T-helper 17 cell (primary cell): Measurements from ENCODE around the gene EXOSC7. TPM values are rescaled to one million over a fixed set of nuclear protein-coding genes. Genes with fewer than 3 reads are reported as not detected.
A peak's percentile ranks its signal among the peaks of the same experiment; 100 is the strongest.
"Not testable (repeated sequence)": the region's sequence is repeated elsewhere in the genome, so short reads cannot be mapped to it uniquely, and the experiment has no call there.

Experiments
- ATAC-seq: fragments of 150-1000 bp; cut with Tn5 transposase; 2 replicates; pipeline ENCODE4 v1.10.0; 2021; ENCODE audit warnings: mild to moderate bottlenecking, moderate library complexity
- DNase-seq, 3 donors: peaks; one replicate each; pipeline versions ENCODE4 v3.0.0 to v3.0.0-alpha.2; 2020 to 2021
- H3K9me3 ChIP-seq: one replicate; pipeline ENCODE4 v1.7.0; 2013; ENCODE audit warnings: low read length, mild to moderate bottlenecking; ENCODE audit not compliant: control insufficient read depth, poor library complexity, severe bottlenecking
- H3K27ac Mint-ChIP-seq: one replicate; pipeline ENCODE4 v1.8.0; 2022; ENCODE audit warnings: mild to moderate bottlenecking, moderate library complexity, mixed read lengths
- H3K27me3 Mint-ChIP-seq: one replicate; pipeline ENCODE4 v1.8.0; 2022; ENCODE audit warnings: mixed read lengths
- H3K36me3 Mint-ChIP-seq: one replicate; pipeline ENCODE4 v1.8.0; 2022; ENCODE audit warnings: low read depth, mixed read lengths
- H3K4me1 Mint-ChIP-seq: one replicate; pipeline ENCODE4 v1.8.0; 2022; ENCODE audit warnings: mild to moderate bottlenecking, mixed read lengths
- H3K4me3 Mint-ChIP-seq: one replicate; pipeline ENCODE4 v1.8.0; 2022; ENCODE audit warnings: mild to moderate bottlenecking, moderate library complexity, mixed read lengths
- total RNA-seq, 4 donors: library from RNA in 2 of 4; stranded (reverse) in 2 of 4; gene quantifications; one replicate each; pipeline ENCODE4 v1.2.3 and lab custom pipeline; 2022 to 2026

The EXOSC7 gene
- total RNA-seq (10 to 100 TPM; 36.5 to 36.9 TPM), total RNA-seq (lab: John Stamatoyannopoulos, UW) (19.5 to 36.6 reads per million in 2 donors)

GRCh38 chr3:44976002-44976815, at the start of gene EXOSC7, which contains the start of gene ZDHHC3:
Gene EXOSC7, plus strand, starts transcription at chr3:44976244. Its CDS starts 34 bp downstream, at chr3:44976278.
Gene ZDHHC3, minus strand, starts transcription at chr3:44976174. Its CDS starts 16,738 bp downstream, at chr3:44959436.
- ATAC-seq (peak; percentile 97), DNase-seq (peak; percentile 76 to 84 (median 81))
- Mint-ChIP-seq H3K27me3 (no peaks in the 10 kb centered on the region), H3K4me1 (peaks cover 52% of the 10 kb centered on the region), H3K36me3 (peaks cover 2% of the 10 kb centered on the region), H3K27ac (peak within 1 kb of the TSS; percentile 97), H3K4me3 (peak within 1 kb of the TSS; percentile 94)
- H3K9me3 ChIP-seq: no peaks in the 10 kb centered on the region

GRCh38 chr3:44926921-44927320, 49.1 kb upstream of the EXOSC7 start:
- H3K27me3 Mint-ChIP-seq: no peaks in the 10 kb centered on the region
- peaks cover 10% of the 10 kb centered on the region for H3K36me3 Mint-ChIP-seq
- DNase-seq: no peak
- H3K4me3 Mint-ChIP-seq: peak overlapping the region; percentile 47
- H3K27ac Mint-ChIP-seq: no peak overlapping the region
- no peaks in the 10 kb centered on the region for H3K9me3 ChIP-seq
- ATAC-seq: no peak
- H3K4me1 Mint-ChIP-seq: peaks cover 3% of the 10 kb centered on the region

DNA sequence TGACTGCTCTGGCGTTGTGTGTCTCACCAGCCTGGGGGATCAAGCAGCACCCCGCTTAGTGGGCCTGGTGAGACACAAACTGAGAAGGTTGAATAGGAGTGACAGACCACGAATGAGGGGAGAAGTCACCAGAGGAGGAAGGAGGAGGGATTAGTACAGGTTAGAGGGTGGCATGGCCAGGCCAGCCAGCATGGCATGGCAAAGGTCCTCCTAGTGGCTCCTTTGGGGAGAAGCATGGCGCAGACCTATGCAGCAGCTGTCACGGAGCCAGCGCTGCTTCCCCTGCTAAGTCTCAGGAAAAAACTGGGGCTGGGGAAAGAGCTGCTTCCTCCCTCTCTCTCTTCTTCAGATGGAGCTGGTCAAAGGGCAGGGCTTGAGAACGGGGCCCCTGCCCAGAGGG, 48.7 kb upstream of the EXOSC7 start:
- H3K4me3 Mint-ChIP-seq: peak overlapping the region; percentile 47
- DNase-seq (no peak), ATAC-seq (no peak)
- H3K27ac Mint-ChIP-seq: no peak overlapping the region
- H3K4me1 Mint-ChIP-seq: peaks cover 3% of the 10 kb centered on the region
- H3K9me3 ChIP-seq: no peaks in the 10 kb centered on the region
- peaks cover 10% of the 10 kb centered on the region for H3K36me3 Mint-ChIP-seq
- no peaks in the 10 kb centered on the region for H3K27me3 Mint-ChIP-seq

GRCh38 chr3:44929782-44930181, 46.3 kb upstream of the EXOSC7 start:
- H3K9me3 ChIP-seq: no peaks in the 10 kb centered on the region
- H3K4me3 Mint-ChIP-seq: no peak overlapping the region
- no peaks in the 10 kb centered on the region for H3K27me3 Mint-ChIP-seq
- DNase-seq (no peak), ATAC-seq (no peak)
- peaks cover 10% of the 10 kb centered on the region for H3K36me3 Mint-ChIP-seq
- H3K27ac Mint-ChIP-seq: peak overlapping the region; percentile 51
- H3K4me1 Mint-ChIP-seq: peaks cover 3% of the 10 kb centered on the region

GRCh38 chr3:44930911-44931310, 45.1 kb upstream of the EXOSC7 start:
- no peaks in the 10 kb centered on the region for H3K9me3 ChIP-seq
- Mint-ChIP-seq H3K4me3 (no peak overlapping the region), H3K4me1 (peaks cover 5% of the 10 kb centered on the region), H3K36me3 (peaks cover 5% of the 10 kb centered on the region), H3K27me3 (no peaks in the 10 kb centered on the region), H3K27ac (no peak overlapping the region)
- ATAC-seq (no peak), DNase-seq (no peak)

DNA sequence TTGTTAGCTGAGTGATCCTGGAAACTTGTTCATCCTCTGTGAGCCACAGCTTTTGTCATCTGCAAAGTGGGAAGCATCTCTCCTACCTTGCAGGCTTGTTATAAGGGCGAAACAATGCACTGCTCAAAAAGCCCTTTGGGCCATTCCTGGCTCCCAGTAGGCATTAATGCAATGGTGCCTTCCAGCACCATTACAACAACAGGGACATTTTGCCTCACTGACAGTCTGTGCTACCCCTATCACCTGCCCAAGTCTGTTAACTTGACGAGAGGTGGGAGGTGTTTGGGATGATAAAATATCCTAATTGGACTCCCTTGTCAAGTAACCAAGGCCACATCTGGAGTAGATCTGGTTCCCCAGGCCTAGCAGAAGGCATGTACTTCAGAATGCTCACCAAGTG, 44.3 kb upstream of the EXOSC7 start:
- H3K4me1 Mint-ChIP-seq: peaks cover 7% of the 10 kb centered on the region
- H3K27me3 Mint-ChIP-seq: no peaks in the 10 kb centered on the region
- no peaks in the 10 kb centered on the region for H3K9me3 ChIP-seq
- H3K4me3 Mint-ChIP-seq: no peak overlapping the region
- no peak overlapping the region for H3K27ac Mint-ChIP-seq
- ATAC-seq (no peak), DNase-seq (no peak)
- H3K36me3 Mint-ChIP-seq: peaks cover 4% of the 10 kb centered on the region

DNA sequence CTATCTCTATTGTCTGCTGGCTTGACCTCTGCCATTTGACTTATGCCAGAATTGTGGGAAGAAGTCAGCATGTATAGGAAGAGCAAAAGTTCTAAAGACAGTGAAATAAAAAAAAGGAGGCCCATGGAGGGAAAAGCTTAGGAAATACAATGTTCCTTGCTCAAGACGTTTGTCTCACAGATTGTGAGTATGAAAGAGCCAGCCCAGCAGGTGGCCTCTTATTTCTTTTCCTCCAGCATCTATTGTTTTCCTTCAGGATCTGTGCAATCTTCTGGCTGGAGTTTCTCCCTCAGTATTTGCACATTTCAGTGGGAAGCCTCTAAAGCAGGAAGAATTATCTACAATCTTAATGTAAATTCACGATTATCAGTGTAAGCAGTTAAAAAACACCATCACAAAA, 43.8 kb upstream of the EXOSC7 start:
- Mint-ChIP-seq H3K27me3 (no peaks in the 10 kb centered on the region), H3K27ac (no peak overlapping the region), H3K4me1 (peaks cover 7% of the 10 kb centered on the region), H3K36me3 (peaks cover 4% of the 10 kb centered on the region), H3K4me3 (no peak overlapping the region)
- H3K9me3 ChIP-seq: no peaks in the 10 kb centered on the region
- DNase-seq (no peak), ATAC-seq (no peak)

DNA sequence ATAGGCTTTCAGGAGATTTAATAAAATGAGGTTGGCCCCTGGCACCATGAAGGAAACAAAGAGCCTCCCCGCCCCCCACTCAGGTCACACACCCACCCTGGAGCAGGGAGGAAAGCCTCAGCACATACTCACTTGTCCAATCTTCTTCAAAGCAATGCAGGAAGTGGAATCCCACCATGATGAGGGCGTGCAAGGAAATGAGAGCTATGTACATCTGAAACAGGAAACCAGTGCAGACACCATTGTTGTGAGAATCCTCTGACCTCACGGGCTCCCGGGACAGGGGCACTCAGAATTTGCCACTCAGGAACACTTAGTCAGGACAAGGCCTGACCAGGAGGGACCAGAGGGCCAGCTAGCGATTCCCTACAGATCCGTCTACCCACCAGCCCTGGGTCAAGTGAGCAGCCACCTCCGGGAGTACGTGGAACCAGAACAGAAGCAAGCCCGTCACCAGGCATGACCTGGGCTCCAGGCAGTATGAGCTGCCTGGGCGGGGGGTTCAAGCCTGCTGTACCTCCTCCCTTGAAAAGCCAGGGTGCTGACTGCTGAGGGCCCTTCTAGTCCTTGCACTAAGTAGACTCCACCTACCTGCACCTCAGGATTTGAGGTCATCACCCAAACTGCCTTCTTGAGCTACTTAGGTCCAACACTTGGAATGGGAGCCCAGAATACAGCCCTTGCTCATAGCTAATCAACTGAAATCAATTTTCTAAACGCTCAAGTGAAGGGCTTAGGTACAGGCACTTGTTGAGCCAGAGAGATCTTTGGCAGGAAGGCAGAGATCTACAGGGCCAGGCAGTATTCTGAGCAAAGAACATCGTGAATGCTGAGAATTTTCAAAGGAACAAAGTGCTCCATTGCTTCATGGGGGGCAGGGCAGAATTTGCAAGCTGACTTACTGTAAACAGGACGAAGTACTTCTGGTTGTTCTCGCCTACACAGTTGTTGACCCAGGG, 42.8 kb upstream of the EXOSC7 start:
- Mint-ChIP-seq H3K4me1 (peaks cover 7% of the 10 kb centered on the region), H3K36me3 (peaks cover 4% of the 10 kb centered on the region), H3K27me3 (no peaks in the 10 kb centered on the region), H3K27ac (no peak overlapping the region), H3K4me3 (no peak overlapping the region)
- no peak for ATAC-seq
- H3K9me3 ChIP-seq: no peaks in the 10 kb centered on the region
- DNase-seq: no peak

GRCh38 chr3:44939581-44940036, 36.4 kb upstream of the EXOSC7 start:
- peaks cover 14% of the 10 kb centered on the region for H3K4me1 Mint-ChIP-seq
- no peaks in the 10 kb centered on the region for H3K9me3 ChIP-seq
- no peak overlapping the region for H3K4me3 Mint-ChIP-seq
- peaks cover 6% of the 10 kb centered on the region for H3K36me3 Mint-ChIP-seq
- no peak for DNase-seq
- no peak overlapping the region for H3K27ac Mint-ChIP-seq
- no peak for ATAC-seq
- H3K27me3 Mint-ChIP-seq: no peaks in the 10 kb centered on the region

GRCh38 chr3:44942202-44942921, 33.7 kb upstream of the EXOSC7 start:
- DNase-seq: no peak
- no peak for ATAC-seq
- no peaks in the 10 kb centered on the region for H3K27me3 Mint-ChIP-seq
- no peak overlapping the region for H3K4me3 Mint-ChIP-seq
- H3K27ac Mint-ChIP-seq: no peak overlapping the region
- H3K4me1 Mint-ChIP-seq: peaks cover 15% of the 10 kb centered on the region
- peaks cover 10% of the 10 kb centered on the region for H3K36me3 Mint-ChIP-seq
- H3K9me3 ChIP-seq: no peaks in the 10 kb centered on the region

- ATAC-seq (no peak), DNase-seq (no peak)
- H3K9me3 ChIP-seq: no peaks in the 10 kb centered on the region
- peaks cover 30% of the 10 kb centered on the region for H3K4me1 Mint-ChIP-seq
- no peaks in the 10 kb centered on the region for H3K27me3 Mint-ChIP-seq
- no peak overlapping the region for H3K27ac Mint-ChIP-seq
- peaks cover 13% of the 10 kb centered on the region for H3K36me3 Mint-ChIP-seq
- H3K4me3 Mint-ChIP-seq: no peak overlapping the region
These were observed 27.8 kb upstream of the EXOSC7 start for GRCh38 chr3:44948239-44948638.

DNA sequence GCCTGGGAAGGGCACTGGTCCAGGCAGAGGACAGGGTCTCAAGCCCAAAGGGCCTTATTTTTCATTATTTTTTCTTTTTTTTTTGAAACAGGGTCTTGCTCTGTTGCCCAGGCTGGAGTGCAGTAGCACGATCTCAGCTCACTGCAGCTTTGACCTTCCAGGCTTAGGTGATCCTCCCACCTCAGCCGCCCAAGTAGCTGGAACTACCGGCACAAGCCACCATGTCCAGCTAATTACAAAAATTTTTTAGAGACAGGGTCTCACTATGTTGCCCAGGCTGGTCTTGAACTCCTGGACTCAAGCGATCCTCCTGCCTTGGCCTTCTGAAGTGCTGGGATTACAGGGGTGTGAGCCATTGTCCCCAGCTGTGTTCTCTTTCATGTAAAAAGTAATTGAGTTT, 26.3 kb upstream of the EXOSC7 start:
- not testable (repeated sequence) for ATAC-seq, H3K27me3 Mint-ChIP-seq, H3K27ac Mint-ChIP-seq, H3K9me3 ChIP-seq, H3K4me3 Mint-ChIP-seq, DNase-seq
- Mint-ChIP-seq H3K4me1 (peaks cover 33% of the 10 kb centered on the region), H3K36me3 (peaks cover 13% of the 10 kb centered on the region)
